Thyroid gland (tissue), 4 donors: ENCODE measurements around the gene SNX19. TPM values are rescaled to one million over a fixed set of nuclear protein-coding genes. Genes with fewer than 3 reads are reported as not detected.
"Not testable (repeated sequence)": the region's sequence is repeated elsewhere in the genome, so short reads cannot be mapped to it uniquely, and the experiment has no call there.

ENCODE experiments used
- DNase-seq, 2 donors: peaks; one replicate each; pipeline ENCODE4 v3.0.0-alpha.2; 2019
- H3K27ac ChIP-seq, 3 donors: fragments of 200-600 bp; sonication (generic); 1 replicate in 2 of 3; 2 replicates in 1 of 3; pipeline ENCODE4 v1.5.1; 2016 to 2019; ENCODE audit warnings: mild to moderate bottlenecking in 1 of 3, moderate library complexity in 1 of 3
- H3K27me3 ChIP-seq: fragments of 200-600 bp; sonication (generic); one replicate; pipeline ENCODE4 v1.5.1; 2019
- H3K36me3 ChIP-seq, 2 donors: fragments of 200-600 bp; sonication (generic); one replicate each; pipeline ENCODE4 v1.5.1; 2016 to 2019
- H3K4me1 ChIP-seq, 2 donors: fragments of 200-600 bp; sonication (generic); one replicate each; pipeline ENCODE4 v1.5.1; 2017 to 2019
- H3K4me3 ChIP-seq, 3 donors: fragments of 200-600 bp; sonication (generic); replicated peaks in 1 of 3; 1 replicate in 2 of 3; 2 replicates in 1 of 3; pipeline ENCODE4 v1.5.1; 2016; ENCODE audit warnings: mild to moderate bottlenecking in 1 of 3
- H3K9me3 ChIP-seq: fragments of 200-600 bp; sonication (generic); one replicate; pipeline ENCODE4 v1.5.1; 2017
- POLR2A ChIP-seq, 2 donors: fragments of 450-650 bp; IDR thresholded peaks; one replicate each; pipeline ENCODE4 v1.6.1; 2017; ENCODE audit warnings: antibody characterized with exemption in 2 of 2, mild to moderate bottlenecking in 2 of 2, moderate library complexity in 1 of 2
- WGBS, 2 donors: methylation state at CpG; one replicate each; pipeline ENCODE4 v1.1.5; 2017; 5-methylcytosine and 5-hydroxymethylcytosine counted together
- intact Hi-C: fragments of 100-400 bp; cut with DNase I; formaldehyde crosslinking; loops from one replicate; pipeline ENCODE4 v1.15.1; 2023
- total RNA-seq, 4 donors: library from RNA; depleted of rRNA; stranded (reverse); fragments of >200 nt; gene quantifications; one replicate each; pipeline ENCODE4 v1.2.3, GENCODE V29; 2016
- TF ChIP-seq, protein P1 (sequence below), 6 experiments: fragments of 200-600 bp in 3 of 6; fragments of 450-650 bp in 3 of 6; sonication (generic) in 3 of 6; IDR thresholded peaks; one replicate each; pipeline ENCODE4 v1.5.1; 2016 to 2019; ENCODE audit warnings: antibody characterized with exemption in 6 of 6, mild to moderate bottlenecking in 2 of 6, inconsistent platforms in 1 of 6, moderate library complexity in 1 of 6

The SNX19 gene
- total RNA-seq, 4 donors from 2014 or later, result 82.1 to 146 (median 127) TPM

DNA sequence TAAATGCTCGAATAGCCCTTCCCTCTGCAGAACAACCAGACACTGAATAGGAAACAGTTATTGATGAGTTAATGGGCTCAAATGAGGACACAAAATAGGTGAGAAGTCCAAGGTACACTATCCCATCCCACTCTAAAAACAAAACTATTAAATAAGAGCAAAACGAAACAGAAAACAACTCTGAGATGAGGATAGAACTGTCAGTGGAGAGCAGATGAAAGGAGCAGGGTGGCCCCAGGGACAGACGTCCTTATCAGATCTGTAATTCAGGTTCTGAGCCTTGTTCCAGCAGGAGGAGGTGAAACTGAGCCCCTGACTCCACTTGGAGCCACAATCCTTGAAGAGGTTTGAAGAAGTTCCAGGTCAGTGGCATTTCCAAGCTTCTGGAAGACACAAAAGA, 8.5 kb upstream of the SNX19 start:
- WGBS, 2 donors, result 48 to 56% methylated on average over 3 of the region's 3 CpGs
- Histone ChIP-seq H3K4me3 (no peak overlapping the region), H3K27ac (no peak overlapping the region), H3K36me3 (no peaks in the 10 kb centered on the region), H3K9me3 (no peaks in the 10 kb centered on the region), H3K27me3 (no peaks in the 10 kb centered on the region), H3K4me1 (no peaks in the 10 kb centered on the region)
- DNase-seq, result no peak
- intact Hi-C loops, result no loop called here
- TF ChIP-seq POLR2A (IDR thresholded peaks at IDR 0.05), result no peak
- TF ChIP-seq, protein P1, sequence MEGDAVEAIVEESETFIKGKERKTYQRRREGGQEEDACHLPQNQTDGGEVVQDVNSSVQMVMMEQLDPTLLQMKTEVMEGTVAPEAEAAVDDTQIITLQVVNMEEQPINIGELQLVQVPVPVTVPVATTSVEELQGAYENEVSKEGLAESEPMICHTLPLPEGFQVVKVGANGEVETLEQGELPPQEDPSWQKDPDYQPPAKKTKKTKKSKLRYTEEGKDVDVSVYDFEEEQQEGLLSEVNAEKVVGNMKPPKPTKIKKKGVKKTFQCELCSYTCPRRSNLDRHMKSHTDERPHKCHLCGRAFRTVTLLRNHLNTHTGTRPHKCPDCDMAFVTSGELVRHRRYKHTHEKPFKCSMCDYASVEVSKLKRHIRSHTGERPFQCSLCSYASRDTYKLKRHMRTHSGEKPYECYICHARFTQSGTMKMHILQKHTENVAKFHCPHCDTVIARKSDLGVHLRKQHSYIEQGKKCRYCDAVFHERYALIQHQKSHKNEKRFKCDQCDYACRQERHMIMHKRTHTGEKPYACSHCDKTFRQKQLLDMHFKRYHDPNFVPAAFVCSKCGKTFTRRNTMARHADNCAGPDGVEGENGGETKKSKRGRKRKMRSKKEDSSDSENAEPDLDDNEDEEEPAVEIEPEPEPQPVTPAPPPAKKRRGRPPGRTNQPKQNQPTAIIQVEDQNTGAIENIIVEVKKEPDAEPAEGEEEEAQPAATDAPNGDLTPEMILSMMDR (IDR thresholded peaks at IDR 0.05), result no peak

DNA sequence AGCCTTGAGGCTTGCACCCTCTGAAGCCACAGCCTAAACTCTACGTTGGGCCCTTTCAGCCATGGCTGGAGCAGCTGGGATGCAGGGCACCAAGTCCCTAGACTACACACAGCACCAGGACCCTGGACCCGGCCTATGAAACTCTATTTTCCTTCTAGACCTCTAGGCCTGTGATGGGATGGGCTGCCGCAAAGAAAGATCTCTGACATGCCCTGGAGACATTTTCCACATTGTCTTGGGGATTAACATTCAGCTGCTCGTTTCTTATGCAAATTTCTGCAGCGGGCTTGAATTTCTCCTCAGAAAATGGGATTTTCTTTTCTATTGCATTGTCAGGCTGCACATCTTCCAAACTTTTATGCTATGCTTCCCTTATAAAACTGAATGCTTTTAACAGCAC, 4.3 kb upstream of the SNX19 start:
- H3K27me3 ChIP-seq, intact Hi-C loops, H3K9me3 ChIP-seq, H3K27ac ChIP-seq, DNase-seq, H3K4me3 ChIP-seq, H3K36me3 ChIP-seq, H3K4me1 ChIP-seq: not testable (repeated sequence)
- WGBS, 2 donors, result 60 to 77% methylated on average over 5 of the region's 5 CpGs

DNA sequence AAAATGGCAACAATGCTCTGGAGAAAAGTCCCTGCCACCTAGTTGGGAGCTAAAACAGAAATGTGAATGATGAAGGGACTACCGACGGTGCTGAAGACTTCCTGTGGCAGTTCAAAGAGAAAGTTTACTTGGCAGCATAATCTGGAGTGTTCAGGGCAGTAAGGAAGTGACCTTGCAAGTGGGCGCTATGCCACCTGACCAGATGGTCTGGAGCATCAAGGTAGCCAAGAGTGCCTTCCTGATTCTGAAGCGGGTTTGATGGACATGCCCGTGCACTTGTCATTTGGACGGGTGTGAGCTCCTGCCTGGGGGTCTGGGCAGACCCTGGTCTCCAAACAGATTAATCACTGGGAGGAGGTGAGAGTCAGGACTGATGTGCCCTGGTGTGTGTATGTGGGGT, 1.8 kb upstream of the SNX19 start:
- no peak for DNase-seq
- Histone ChIP-seq H3K27ac (no peak overlapping the region), H3K4me1 (peaks cover 8 to 11% of the 10 kb centered on the region in 2 donors), H3K27me3 (no peaks in the 10 kb centered on the region), H3K9me3 (no peaks in the 10 kb centered on the region), H3K36me3 (peaks cover 2 to 10% of the 10 kb centered on the region in 2 donors), H3K4me3 (no peak overlapping the region)
- TF ChIP-seq, protein P1 (IDR thresholded peaks at IDR 0.05), result no peak
- no peak for TF ChIP-seq POLR2A (IDR thresholded peaks at IDR 0.05)
- intact Hi-C loops, result no loop called here
- WGBS, 2 donors, result 81 to 89% methylated on average over 5 to 6 of the region's 6 CpGs

DNA sequence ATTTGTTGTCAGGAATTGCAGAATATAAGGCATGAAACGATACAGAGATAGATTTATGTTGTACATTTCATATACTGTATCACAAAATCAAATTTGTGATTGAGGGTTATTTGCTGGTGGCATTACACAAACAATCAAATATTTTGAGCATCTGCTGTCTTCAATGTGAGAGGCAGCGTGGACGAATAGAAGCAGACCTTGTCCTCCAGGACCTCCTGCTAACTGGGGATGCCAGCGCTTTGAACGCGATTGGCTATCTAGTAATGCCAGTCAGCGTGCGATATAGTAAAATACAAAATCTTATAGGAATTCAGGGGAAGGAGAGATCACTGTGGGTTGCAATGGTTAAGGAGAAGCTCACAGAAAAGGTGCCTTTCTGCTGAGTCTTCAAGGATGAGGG, 631 bp upstream of the SNX19 start:
- Histone ChIP-seq H3K4me1 (peaks cover 8 to 11% of the 10 kb centered on the region in 2 donors), H3K27me3 (no peaks in the 10 kb centered on the region), H3K9me3 (no peaks in the 10 kb centered on the region), H3K27ac (peak overlapping the region in 2 of 3 donors; percentile 16 to 41), H3K36me3 (peaks cover 2 to 10% of the 10 kb centered on the region in 2 donors), H3K4me3 (peak overlapping the region in 2 of 3 donors; percentile 54 to 83)
- DNase-seq, result no peak
- 68 to 73% methylated on average over 8 of the region's 8 CpGs for WGBS, 2 donors
- TF ChIP-seq POLR2A (IDR thresholded peaks at IDR 0.05), result no peak
- TF ChIP-seq, protein P1 (IDR thresholded peaks at IDR 0.05), result no peak
- intact Hi-C loops, result no loop called here

DNA sequence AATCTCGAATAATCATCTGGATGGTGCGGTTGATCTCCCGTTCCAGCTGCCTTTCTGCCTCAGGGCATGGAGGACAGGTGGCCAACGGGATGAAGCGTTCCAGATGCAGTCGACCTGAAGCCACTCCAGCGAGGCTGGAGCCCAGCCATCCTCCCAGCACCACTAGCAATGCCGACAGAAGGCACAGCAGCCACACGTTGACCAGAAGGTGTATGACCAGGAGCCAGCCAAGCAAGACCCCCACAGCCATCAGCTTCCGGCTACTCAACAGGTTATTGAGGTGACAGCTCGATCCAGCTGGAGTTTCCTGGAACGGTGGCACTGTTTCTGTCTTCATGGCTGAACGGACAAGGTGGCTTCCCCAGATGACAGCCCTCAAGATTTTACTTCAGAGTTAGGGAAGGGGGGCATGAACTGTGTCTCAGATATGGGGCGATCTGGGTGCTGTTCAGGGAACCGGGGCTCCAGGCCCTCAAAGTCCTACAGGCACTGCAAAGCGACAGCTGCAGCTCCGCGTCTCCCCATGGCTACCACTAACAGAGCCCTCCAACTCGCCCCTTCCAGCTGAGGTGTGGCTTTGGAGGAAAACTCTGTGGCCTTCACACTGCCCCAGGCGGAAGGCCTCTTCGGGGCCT, 559 bp downstream of the SNX19 start:
- no peaks in the 10 kb centered on the region for H3K9me3 ChIP-seq
- H3K27me3 ChIP-seq, result no peaks in the 10 kb centered on the region
- TF ChIP-seq POLR2A (IDR thresholded peaks at IDR 0.05), result no peak
- TF ChIP-seq, protein P1 (IDR thresholded peaks at IDR 0.05), result no peak
- peak overlapping the region; percentile 35 to 77 (median 42) for H3K27ac ChIP-seq
- 30% methylated on average over 15 to 18 of the region's 21 CpGs for WGBS, 2 donors
- H3K4me1 ChIP-seq, result peaks cover 8 to 11% of the 10 kb centered on the region in 2 donors
- peak in 1 of 2 donors; percentile 2 for DNase-seq
- H3K4me3 ChIP-seq, result peak overlapping the region; percentile 67 to 83 (median 72)
- peaks cover 7 to 10% of the 10 kb centered on the region in 2 donors for H3K36me3 ChIP-seq
- intact Hi-C loops, result no loop called here
